SK-N-SH (cell line): ENCODE data around the gene PFKP. TPM values are rescaled to one million over a fixed set of nuclear protein-coding genes. Genes with fewer than 3 reads are reported as not detected.

Experiments
- CTCF ChIA-PET: fragments of 300-600, 350-600 bp; formaldehyde crosslinking; extraction: SDS; loops from one replicate; lab custom pipeline; 2021; lab: Yijun Ruan, JAX
- POLR2A ChIA-PET: fragments of 350-600 bp; sonication (Branson Sonifier 250); formaldehyde crosslinking; extraction: SDS; loops from one replicate; lab custom pipeline; 2020; ENCODE audit warnings: antibody characterized with exemption, inconsistent platforms; lab: Yijun Ruan, JAX
- DNase-seq: peaks from one replicate; pipeline ENCODE4 v3.0.0; 2012
- H2AFZ ChIP-seq: fragments of 200-600 bp; sonication (generic); 2 replicates; pipeline ENCODE4 v1.8.1; 2016; ENCODE audit warnings: antibody characterized with exemption, mild to moderate bottlenecking, low read depth
- H3F3A ChIP-seq: fragments of 200-600 bp; sonication (generic); replicated peaks from 2 replicates; pipeline ENCODE3; 2016; ENCODE audit warnings: antibody characterized with exemption, mild to moderate bottlenecking; ENCODE audit not compliant: insufficient read depth
- H3K27ac ChIP-seq, 2 experiments: fragments of 200-500 bp in 1 of 2; fragments of 200-600 bp in 1 of 2; sonication (Bioruptor generic) in 1 of 2; sonication (generic), shearing (Covaris generic) in 1 of 2; 2 replicates each; pipeline versions ENCODE4 v1.5.1 to v1.6.1; 2014 to 2016; ENCODE audit warnings: low read depth in 2 of 2, inconsistent platforms in 1 of 2, low read length in 1 of 2, mild to moderate bottlenecking in 1 of 2, mixed read lengths in 1 of 2
- H3K27me3 ChIP-seq: fragments of 200-600 bp; sonication (generic), shearing (Covaris generic); 2 replicates; pipeline ENCODE4 v1.6.1; 2016; ENCODE audit warnings: mixed run types; ENCODE audit not compliant: insufficient read depth
- H3K36me3 ChIP-seq, 2 experiments: fragments of 200-500 bp in 1 of 2; fragments of 200-600 bp in 1 of 2; sonication (Bioruptor generic) in 1 of 2; sonication (generic) in 1 of 2; replicated peaks in 1 of 2; 2 replicates each; pipeline versions ENCODE3 to v1.5.1; 2014 to 2016; ENCODE audit warnings: low read length in 1 of 2, mild to moderate bottlenecking in 1 of 2; ENCODE audit not compliant: insufficient read depth in 2 of 2, control insufficient read depth in 1 of 2
- H3K4me1 ChIP-seq, 2 experiments: fragments of 200-500 bp in 1 of 2; fragments of 200-600 bp in 1 of 2; sonication (Bioruptor generic) in 1 of 2; sonication (generic), shearing (Covaris generic) in 1 of 2; 2 replicates each; pipeline versions ENCODE4 v1.5.1 to v1.6.1; 2014 to 2016; ENCODE audit warnings: low read depth in 1 of 2, low read length in 1 of 2, mixed run types in 1 of 2; ENCODE audit not compliant: insufficient read depth in 2 of 2, control insufficient read depth in 1 of 2
- H3K4me2 ChIP-seq: fragments of 200-600 bp; sonication (generic), shearing (Covaris generic); 2 replicates; pipeline ENCODE4 v1.6.1; 2017; ENCODE audit warnings: mixed run types
- H3K4me3 ChIP-seq, 2 experiments: fragments of 200-500 bp in 1 of 2; fragments of 200-600 bp in 1 of 2; sonication (Bioruptor generic) in 1 of 2; sonication (generic), shearing (Covaris generic) in 1 of 2; 2 replicates each; pipeline versions ENCODE4 v1.5.1 to v1.8.1; 2014 to 2016; ENCODE audit warnings: low read depth in 2 of 2, inconsistent platforms in 1 of 2, low read length in 1 of 2, mild to moderate bottlenecking in 1 of 2, mixed read lengths in 1 of 2, moderate library complexity in 1 of 2
- H3K79me2 ChIP-seq: fragments of 200-600 bp; sonication (generic); 2 replicates; pipeline ENCODE4 v1.8.1; 2017; ENCODE audit warnings: mild to moderate bottlenecking; ENCODE audit not compliant: insufficient read depth
- H3K9ac ChIP-seq: fragments of 200-600 bp; sonication (generic); 2 replicates; pipeline ENCODE4 v1.6.1; 2017; ENCODE audit warnings: mixed run types
- H3K9me2 ChIP-seq: fragments of 200-600 bp; sonication (generic); 2 replicates; pipeline ENCODE4 v1.6.1; 2017; ENCODE audit warnings: mixed run types
- H3K9me3 ChIP-seq: fragments of 200-600 bp; sonication (generic); 2 replicates; pipeline ENCODE4 v1.6.1; 2017; ENCODE audit warnings: mixed run types, mild to moderate bottlenecking, moderate library complexity
- H4K20me1 ChIP-seq: fragments of 200-600 bp; sonication (generic); 2 replicates; pipeline ENCODE4 v1.6.1; 2017; ENCODE audit warnings: mild to moderate bottlenecking, mixed run types; ENCODE audit not compliant: insufficient read depth
- ELF1 ChIP-seq: IDR thresholded peaks from 2 replicates; pipeline ENCODE4 v1.4.0; 2012
- GABPA ChIP-seq: IDR thresholded peaks from 2 replicates; pipeline ENCODE4 v1.4.0; 2012; ENCODE audit warnings: low read depth, mild to moderate bottlenecking
- JUND ChIP-seq: IDR thresholded peaks from 2 replicates; pipeline ENCODE4 v1.4.0; 2012
- MAX ChIP-seq: IDR thresholded peaks from 2 replicates; pipeline ENCODE4 v1.4.0; 2012; ENCODE audit warnings: low read depth
- MEF2A ChIP-seq: IDR thresholded peaks from 2 replicates; pipeline ENCODE4 v1.4.0; 2012; ENCODE audit warnings: low read depth, borderline replicate concordance
- MXI1 ChIP-seq: IDR thresholded peaks from 2 replicates; pipeline ENCODE4 v1.6.1; 2012; ENCODE audit warnings: mild to moderate bottlenecking, low read depth, low read length, improper control_type of control experiment
- RXRA ChIP-seq: IDR thresholded peaks from 2 replicates; pipeline ENCODE4 v1.4.0; 2012; ENCODE audit warnings: low read depth, mild to moderate bottlenecking, borderline replicate concordance
- TEAD4 ChIP-seq: IDR thresholded peaks from 2 replicates; pipeline ENCODE4 v1.4.0; 2012; ENCODE audit warnings: mild to moderate bottlenecking, borderline replicate concordance; ENCODE audit not compliant: insufficient read depth
- ZBTB33 ChIP-seq: IDR thresholded peaks from 2 replicates; pipeline ENCODE4 v1.4.0; 2012; ENCODE audit warnings: low read depth, borderline replicate concordance
- WGBS: methylation state at CpG from one replicate; pipeline ENCODE4 v1.1.6; 2017; ENCODE audit warnings: low lambda C conversion rate; 5-methylcytosine and 5-hydroxymethylcytosine counted together
- polyA plus RNA-seq, 3 experiments: library from polyadenylated mRNA; depleted of rRNA; stranded (reverse); fragments of >200 nt; gene quantifications; 2 replicates each; pipeline ENCODE4 v1.2.3, GENCODE V29; 2012
- TF ChIP-seq, protein P1 (sequence below): IDR thresholded peaks from 2 replicates; pipeline ENCODE4 v1.6.1; 2012; ENCODE audit warnings: mild to moderate bottlenecking, low read depth, low read length, moderate library complexity
- TF ChIP-seq, protein P2 (sequence below): IDR thresholded peaks from 2 replicates; pipeline ENCODE4; 2012

PFKP gene
- polyA plus RNA-seq, 1 of the 3 experiments (the other 2 are of a cell fraction): 175 TPM

- no peak overlapping the region for H3K4me3 ChIP-seq
- ChIA-PET CTCF (no interaction called here), POLR2A (no interaction called here)
- no peaks in the 10 kb centered on the region for H3K36me3 ChIP-seq
- H3K79me2 ChIP-seq: no peaks in the 10 kb centered on the region
- no peak overlapping the region for H2AFZ ChIP-seq
- H3F3A ChIP-seq: peaks cover 14% of the 10 kb centered on the region
- H3K27me3 ChIP-seq: no peaks in the 10 kb centered on the region; the same call in 1 of the 2 replicates
- no peak overlapping the region for H3K4me2 ChIP-seq
- no peaks in the 10 kb centered on the region for H3K9me2 ChIP-seq
- no peak overlapping the region for H3K27ac ChIP-seq
- no peak for DNase-seq
- peaks cover 0 to 8% of the 10 kb centered on the region in 2 experiments; a peak in 1 of 4 replicates for H3K4me1 ChIP-seq
- 17% methylated on average over 1 of the region's 1 CpG for WGBS
- TF ChIP-seq, protein P1, sequence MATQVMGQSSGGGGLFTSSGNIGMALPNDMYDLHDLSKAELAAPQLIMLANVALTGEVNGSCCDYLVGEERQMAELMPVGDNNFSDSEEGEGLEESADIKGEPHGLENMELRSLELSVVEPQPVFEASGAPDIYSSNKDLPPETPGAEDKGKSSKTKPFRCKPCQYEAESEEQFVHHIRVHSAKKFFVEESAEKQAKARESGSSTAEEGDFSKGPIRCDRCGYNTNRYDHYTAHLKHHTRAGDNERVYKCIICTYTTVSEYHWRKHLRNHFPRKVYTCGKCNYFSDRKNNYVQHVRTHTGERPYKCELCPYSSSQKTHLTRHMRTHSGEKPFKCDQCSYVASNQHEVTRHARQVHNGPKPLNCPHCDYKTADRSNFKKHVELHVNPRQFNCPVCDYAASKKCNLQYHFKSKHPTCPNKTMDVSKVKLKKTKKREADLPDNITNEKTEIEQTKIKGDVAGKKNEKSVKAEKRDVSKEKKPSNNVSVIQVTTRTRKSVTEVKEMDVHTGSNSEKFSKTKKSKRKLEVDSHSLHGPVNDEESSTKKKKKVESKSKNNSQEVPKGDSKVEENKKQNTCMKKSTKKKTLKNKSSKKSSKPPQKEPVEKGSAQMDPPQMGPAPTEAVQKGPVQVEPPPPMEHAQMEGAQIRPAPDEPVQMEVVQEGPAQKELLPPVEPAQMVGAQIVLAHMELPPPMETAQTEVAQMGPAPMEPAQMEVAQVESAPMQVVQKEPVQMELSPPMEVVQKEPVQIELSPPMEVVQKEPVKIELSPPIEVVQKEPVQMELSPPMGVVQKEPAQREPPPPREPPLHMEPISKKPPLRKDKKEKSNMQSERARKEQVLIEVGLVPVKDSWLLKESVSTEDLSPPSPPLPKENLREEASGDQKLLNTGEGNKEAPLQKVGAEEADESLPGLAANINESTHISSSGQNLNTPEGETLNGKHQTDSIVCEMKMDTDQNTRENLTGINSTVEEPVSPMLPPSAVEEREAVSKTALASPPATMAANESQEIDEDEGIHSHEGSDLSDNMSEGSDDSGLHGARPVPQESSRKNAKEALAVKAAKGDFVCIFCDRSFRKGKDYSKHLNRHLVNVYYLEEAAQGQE: no peak
- TF ChIP-seq, protein P2, sequence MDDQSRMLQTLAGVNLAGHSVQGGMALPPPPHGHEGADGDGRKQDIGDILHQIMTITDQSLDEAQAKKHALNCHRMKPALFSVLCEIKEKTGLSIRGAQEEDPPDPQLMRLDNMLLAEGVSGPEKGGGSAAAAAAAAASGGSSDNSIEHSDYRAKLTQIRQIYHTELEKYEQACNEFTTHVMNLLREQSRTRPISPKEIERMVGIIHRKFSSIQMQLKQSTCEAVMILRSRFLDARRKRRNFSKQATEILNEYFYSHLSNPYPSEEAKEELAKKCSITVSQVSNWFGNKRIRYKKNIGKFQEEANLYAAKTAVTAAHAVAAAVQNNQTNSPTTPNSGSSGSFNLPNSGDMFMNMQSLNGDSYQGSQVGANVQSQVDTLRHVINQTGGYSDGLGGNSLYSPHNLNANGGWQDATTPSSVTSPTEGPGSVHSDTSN: no peak
- TF ChIP-seq ELF1 (no peak), GABPA (no peak), MXI1 (no peak), ZBTB33 (no peak), TEAD4 (no peak), JUND (no peak), MAX (no peak), MEF2A (no peak), RXRA (no peak)
- TF ChIP-seq, all 33 proteins: peak for 0
- H3K9me3 ChIP-seq: no peaks in the 10 kb centered on the region
- H4K20me1 ChIP-seq: no peaks in the 10 kb centered on the region
- no peak overlapping the region for H3K9ac ChIP-seq
These were observed 27.3 kb upstream of the PFKP start for GRCh38 chr10:3040069-3040468.
